C1 segment of cervical spinal cord (tissue), 14 donors: ENCODE results near the gene SPDYE3.
"Not testable (repeated sequence)": the region's sequence is repeated elsewhere in the genome, so short reads cannot be mapped to it uniquely, and the experiment has no call there.

Experiments
- DNase-seq, 14 donors: peaks; one replicate each; lab custom pipeline; 2025; lab: John Stamatoyannopoulos, UW

SPDYE3 gene

GRCh38 chr7:100307402-100307801 is at the start of gene SPDYE3:
Gene SPDYE3, plus strand, starts transcription at chr7:100307702. Its CDS starts 184 bp downstream, at chr7:100307886.
- not testable (repeated sequence) for DNase-seq

DNA sequence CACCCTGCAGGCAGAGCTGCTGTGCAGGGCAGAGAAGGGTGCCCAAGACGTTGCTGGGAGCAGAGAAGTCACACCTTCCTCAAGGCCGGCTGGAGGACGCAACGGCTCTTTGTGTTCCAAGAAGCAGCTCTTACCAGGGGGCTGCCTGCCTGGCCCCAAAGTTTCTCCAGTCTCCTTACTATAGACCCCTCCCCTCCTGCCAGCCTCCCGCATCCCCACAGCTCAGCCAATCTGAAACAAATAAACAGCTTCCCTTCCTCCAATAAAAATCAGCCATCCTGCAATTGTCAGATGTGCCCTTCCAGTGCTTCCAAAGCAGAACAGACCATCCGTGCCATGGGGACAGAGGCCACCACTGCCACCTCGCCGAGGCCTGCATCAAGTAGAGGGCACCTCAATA is 47.5 kb upstream of the SPDYE3 start:
- DNase-seq: peak in 1 of 14 donors; percentile 39

- not testable (repeated sequence) for DNase-seq
Observed at GRCh38 chr7:100262896-100263295, 44.6 kb upstream of the SPDYE3 start.

DNA sequence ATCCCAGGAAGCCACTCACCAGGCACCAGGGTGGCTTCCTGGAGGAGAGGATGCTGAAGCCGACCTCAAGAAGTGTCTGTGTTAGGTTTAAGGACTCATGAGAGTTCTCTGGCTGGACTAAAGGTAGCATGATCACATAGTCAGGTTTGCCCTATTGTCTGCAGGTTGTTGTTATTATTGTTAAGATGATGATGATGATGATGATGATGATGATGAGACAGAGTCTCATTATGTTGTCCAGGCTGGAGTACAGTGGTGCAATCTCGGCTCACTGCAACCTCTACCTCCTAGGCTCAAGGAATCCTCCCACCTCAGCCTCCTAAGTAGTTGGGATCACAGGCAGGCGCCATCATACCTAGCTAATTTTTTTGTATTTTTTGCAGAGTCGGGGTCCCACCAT is 43.3 kb upstream of the SPDYE3 start:
- DNase-seq: not testable (repeated sequence)

DNA sequence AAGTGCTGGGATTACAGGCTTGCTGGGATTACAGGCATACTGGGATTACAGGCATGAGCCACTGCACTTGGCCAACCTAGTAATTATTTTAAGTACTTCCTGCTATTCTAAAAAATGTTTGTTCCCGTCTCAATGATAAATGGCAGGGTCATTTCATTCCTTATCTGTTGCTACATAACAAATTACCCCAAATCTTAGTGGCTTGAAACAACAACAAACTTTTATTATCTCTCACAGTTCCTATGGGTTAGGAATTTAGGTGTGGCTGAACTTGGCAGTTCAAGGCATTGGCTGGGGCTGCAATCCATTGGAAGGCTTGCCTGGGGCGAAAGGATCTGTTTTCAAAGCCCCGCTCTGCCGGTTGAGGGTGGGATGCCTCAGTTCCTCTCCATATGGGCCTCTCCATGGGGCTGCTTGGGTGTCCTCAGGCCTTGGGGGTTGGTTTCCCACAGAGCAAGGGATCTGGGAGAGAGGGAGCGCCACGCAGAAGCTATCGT is 42.8 kb upstream of the SPDYE3 start:
- not testable (repeated sequence) for DNase-seq

- not testable (repeated sequence) for DNase-seq
Observed at GRCh38 chr7:100265851-100266250, 41.7 kb upstream of the SPDYE3 start.

GRCh38 chr7:100266576-100267354 is 40.7 kb upstream of the SPDYE3 start:
- no peak for DNase-seq

DNA sequence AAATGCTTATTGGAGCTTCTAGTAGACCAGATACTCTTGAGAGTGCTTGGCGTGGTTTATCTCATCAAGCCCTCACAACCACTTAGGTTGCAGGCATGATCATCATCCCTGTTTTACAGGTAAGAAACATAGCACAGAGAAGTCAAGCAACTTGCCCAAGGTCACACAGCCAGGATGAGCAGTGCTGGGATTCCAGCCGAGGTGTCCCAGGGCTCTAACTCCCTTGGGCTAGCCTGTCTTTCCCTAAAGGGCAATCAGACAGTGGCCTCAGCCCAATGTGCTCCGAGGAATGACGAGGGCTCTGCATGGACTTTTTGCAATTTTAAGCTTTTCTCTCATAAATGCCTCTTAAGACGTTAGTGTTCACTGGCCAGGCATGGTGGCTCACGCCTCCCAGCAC is 39.9 kb upstream of the SPDYE3 start:
- no peak for DNase-seq

DNA sequence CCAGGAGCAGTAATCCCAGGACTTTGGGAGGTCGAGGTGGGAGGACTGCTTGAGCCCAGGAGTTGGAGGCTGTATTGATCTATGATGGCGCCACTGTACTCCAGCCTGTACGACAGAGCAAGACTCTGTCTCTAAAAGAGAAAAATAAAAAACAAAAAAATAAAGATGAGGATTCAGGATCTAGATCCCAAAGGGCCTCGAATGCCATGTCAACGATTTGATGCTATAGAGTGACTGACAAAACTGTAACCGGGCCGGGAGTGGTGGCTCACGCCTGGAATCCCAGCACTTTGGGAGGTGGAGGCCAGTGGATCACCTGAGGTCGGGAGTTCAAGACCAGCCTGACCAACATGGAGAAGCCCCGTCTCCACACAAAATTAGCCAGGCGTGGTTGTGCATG is 38.6 kb upstream of the SPDYE3 start:
- DNase-seq: not testable (repeated sequence)

DNA sequence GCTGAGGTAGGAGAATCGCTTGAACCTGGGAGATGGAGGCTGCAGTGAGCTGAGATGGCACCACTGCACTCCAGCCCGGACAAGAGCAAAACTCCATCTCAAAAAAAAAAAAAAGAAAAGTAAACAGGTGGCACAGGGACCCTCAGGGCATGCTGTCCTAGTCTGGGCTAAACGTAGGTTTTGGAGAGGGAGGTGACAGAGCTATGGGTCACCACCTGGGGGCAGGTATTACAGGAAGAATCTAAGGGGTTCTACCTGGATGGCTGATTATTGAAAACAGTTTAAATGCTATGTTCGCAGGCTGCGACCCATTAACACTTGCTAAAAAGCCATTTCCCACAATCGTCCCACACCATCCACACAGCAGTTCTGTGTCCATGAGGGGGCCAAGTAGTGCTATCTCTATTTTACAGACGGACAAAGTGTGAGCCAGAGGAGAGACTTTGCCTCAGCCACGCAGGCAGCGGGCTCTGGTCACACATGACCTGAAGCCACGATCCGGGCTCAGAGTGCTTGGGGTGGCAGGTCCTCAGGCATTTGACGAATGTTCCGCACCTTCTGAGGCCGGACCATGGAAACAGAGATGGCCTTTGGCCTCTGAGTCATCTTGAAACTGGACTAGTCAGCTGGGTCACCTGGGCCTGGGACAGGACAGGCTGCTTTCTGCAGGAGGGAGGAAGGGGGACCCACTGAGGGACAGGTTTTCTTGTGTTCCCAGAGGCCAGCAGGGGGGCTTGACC is 38.0 kb upstream of the SPDYE3 start:
- DNase-seq: peak in 6 of 14 donors; percentile 4 to 40 (median 16)

- peak in 8 of 14 donors; percentile 4 to 80 (median 21) for DNase-seq
Observed at GRCh38 chr7:100270046-100270918, 37.2 kb upstream of the SPDYE3 start.

DNA sequence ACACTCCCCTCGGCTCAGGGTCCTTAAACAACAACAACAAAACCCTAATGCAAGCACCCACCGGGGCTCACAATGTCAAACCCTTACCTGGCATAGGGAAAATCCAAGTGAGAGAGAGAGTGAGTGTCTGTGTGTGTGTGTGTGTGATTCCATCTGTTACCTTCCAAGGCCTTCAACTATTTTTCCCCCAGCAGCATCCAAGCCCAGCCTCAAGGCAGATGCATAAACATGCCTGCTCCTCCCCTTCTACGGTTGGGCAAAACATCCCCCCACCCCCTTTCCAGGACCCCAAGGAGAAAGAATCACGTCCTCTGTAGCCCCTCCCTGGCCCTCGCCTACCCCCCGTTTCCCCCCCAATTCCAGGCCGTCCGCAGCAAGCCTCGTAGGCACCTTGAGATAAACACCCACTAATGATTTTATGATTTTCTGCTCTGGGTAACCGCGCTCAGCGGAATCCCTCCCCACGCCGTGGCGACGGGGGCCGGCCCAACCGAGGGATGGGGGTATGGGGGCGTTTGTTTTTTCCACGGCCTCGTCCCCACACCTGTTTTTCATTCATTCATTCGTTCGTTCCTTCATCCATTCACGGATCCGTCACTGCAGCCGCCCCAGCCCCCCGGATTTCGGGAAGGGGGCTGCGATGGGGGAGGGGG is 36.4 kb upstream of the SPDYE3 start:
- DNase-seq: peak in 8 of 14 donors; percentile 4 to 53 (median 14)

DNA sequence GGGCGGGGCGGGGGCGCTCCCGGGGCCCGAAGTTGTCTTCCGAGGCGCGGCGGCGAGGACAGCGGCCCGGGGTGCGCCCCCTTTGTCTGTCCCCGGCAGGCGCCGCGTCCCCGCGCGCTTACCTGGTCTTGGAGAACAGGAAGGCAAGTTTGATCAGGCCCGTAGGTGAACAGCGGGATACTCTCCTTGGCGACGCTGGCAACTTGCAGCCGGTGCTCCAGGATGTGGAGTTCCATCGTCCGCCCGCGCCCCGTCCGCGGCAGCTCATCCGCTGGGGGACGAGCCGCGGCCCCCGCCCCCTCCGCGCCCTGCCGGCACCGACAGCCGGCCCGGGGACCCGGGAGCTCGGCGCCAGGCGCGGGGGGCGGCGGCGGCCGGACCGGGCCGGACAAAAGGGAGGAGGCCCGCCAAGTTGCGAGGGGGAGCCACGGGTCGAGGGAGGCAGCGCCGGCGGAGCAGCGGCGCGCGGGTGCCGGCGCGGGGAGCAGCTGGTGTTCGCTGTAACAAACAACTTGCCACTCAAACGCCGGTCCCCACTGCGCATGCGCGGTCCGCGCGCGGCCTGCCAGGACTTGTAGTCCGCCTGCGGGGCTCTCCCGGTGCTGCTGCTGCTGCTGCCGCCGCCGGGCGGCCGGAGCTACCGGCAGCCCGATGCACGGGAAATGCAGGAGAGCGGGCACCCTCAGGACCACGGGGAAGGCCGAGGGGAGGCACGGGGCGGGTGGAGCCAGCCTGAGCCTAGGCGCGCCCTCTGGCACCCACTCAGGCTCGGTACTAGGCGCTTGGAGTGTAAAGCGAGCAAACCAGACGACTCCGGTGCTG is 35.6 kb upstream of the SPDYE3 start:
- DNase-seq: peak; percentile 68 to 98 (median 94)

DNA sequence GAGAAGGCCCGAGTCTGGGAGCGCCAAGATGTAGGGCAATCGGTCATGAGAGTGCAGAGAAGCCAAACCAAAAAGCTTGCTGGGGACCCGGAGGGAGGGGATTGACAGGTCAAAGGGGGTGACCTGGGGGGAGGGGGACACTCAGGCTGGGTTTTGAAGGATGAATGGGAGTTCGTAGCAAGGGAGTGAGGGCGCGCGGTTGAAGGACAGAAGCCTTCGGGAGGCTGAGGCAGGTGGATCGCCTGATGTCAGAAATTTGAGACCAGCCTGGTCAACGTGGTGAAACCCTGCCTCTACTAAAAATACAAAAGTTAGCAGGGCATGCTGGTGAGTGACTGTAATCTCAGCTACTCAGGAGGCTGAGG is 35.0 kb upstream of the SPDYE3 start:
- not testable (repeated sequence) for DNase-seq

GRCh38 chr7:100275120-100275519 is 32.4 kb upstream of the SPDYE3 start:
- DNase-seq: no peak

DNA sequence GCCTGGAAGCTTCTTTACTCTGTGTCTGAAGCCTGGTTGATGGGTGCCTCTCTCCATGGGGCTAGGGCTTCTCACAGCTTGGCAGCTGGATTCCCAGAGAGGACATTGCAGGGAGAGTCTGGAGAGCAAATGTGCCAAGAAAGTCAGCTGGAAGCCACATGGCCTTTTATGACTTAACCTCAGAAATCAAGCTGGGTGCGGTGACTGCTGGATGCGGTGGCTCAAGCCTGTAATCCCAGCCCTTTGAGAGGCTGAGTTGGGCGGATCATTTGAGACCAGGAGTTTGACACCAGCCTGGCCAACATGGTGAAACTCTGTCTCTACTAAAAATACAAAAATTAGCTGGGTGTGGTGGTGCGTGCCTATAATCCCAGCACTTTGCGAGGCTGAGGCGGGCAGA is 31.4 kb upstream of the SPDYE3 start:
- DNase-seq: not testable (repeated sequence)

DNA sequence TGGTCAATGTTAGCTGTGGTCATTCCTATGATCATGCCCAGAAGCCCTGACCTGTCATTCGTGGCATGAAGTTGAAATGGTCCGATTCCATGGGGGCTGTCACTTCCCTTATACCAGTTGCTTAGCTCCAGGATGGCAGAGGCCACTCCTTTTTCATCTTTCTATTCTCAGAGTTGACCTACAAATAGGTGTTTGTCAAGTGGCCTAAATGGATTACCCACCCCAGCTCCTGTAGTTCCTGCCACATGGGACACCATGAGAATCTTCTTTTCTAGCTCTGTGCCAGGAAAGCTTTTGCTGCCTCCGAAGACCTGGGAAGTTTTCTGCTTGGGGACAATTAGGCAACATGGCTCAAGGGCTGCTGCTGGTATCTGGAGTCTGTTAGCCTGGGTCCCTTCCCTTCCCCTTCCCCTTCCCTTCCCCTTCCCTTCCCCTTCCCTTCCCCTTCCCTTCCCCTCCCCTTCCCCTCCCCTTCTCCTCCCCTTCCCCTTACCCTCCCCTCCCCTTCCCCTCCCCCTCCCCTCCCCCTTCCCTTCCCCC is 25.4 kb upstream of the SPDYE3 start:
- DNase-seq: not testable (repeated sequence)

DNA sequence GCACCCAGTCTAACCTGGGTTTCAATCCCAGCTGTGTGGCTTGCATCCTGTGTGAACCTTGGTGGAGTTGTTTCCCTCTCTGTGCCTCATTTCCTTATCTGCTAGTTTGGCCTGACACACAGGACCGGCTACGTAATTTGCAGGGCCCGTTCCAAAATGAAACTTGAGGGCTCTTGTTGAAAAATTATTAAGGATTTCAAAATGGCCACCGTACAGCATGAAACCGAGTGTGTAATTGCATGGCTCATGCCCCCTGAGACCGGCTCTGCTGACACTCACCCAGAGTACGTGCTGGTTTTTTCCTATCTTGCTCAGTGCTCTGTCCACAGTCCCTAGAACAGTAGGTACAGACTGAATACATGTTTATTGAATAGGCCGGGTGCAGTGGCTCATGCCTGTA is 24.4 kb upstream of the SPDYE3 start:
- DNase-seq: not testable (repeated sequence)

DNA sequence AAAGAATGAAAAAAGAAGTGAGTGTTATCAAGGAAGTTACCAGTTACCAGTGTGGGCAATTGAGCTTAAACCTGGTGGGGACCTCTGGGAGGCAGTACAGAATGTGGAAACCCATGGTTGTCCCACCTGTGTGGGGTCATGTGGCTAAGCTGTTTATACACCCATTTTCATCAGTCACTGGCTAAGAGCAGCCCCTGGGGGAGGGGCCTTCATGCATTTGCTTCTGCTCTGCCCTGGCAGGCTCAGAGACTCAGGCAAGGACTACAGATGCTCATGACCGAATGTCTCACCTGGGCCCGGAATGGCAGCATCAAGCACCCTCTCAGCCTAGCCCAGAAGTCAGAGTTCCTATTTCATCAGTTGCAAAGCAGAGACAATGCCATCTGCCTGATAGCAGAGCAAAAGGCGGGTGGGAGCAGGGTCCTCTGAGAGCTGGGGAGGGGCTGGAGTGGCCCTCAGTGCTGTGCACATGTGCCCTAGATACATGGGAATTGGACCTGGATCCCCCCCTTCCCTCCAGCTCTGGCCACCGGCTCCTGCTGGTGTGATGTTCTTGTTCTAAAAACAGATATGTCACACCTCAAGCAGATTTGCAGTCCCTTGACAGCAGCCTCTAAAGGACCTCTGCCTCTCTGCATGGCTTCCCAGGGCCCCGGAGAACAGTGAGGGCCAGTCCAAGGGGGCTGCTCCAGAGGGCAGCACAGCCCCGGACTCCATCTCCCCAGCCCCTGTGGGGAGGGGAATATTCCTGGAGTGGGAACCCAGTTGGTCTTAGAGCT is 20.1 kb upstream of the SPDYE3 start:
- not testable (repeated sequence) for DNase-seq
